NCI-H345 treated with DMSO at 0.1 percent for 48 hours (cell line): ENCODE results near the gene PCDHB9.
"Not testable (repeated sequence)": the region's sequence is repeated elsewhere in the genome, so short reads cannot be mapped to it uniquely, and the experiment has no call there.

Source experiments
- DNase-seq: peaks from one replicate; lab custom pipeline; 2025; ENCODE audit not compliant: unreplicated experiment; lab: John Stamatoyannopoulos, UW

The PCDHB9 gene

GRCh38 chr5:141186897-141187512 is at the start of gene PCDHB9:
PCDHB9 (plus strand) TSS chr5:141187161; CDS start chr5:141187319, 158 bp downstream.
- peak; percentile 70 for DNase-seq

GRCh38 chr5:141137346-141137745 is 49.6 kb upstream of the PCDHB9 start:
- DNase-seq: not testable (repeated sequence)

- no peak for DNase-seq
These were observed 37.1 kb upstream of the PCDHB9 start, which contains the start of gene PCDHB6 for GRCh38 chr5:141149812-141150211. PCDHB6 (plus strand) TSS chr5:141150057; CDS start chr5:141150258, 201 bp downstream.

- DNase-seq: no peak
These were observed 36.6 kb upstream of the PCDHB9 start for GRCh38 chr5:141150224-141150992.

GRCh38 chr5:141150993-141151325 is 36.0 kb upstream of the PCDHB9 start:
- DNase-seq: no peak

- DNase-seq: not testable (repeated sequence)
These were observed 35.3 kb upstream of the PCDHB9 start for GRCh38 chr5:141151632-141152031.

- DNase-seq: not testable (repeated sequence)
These were observed 34.9 kb upstream of the PCDHB9 start for GRCh38 chr5:141152096-141152495.

GRCh38 chr5:141155540-141156374 is 31.2 kb upstream of the PCDHB9 start:
- no peak for DNase-seq

GRCh38 chr5:141157356-141157755 is 29.6 kb upstream of the PCDHB9 start:
- DNase-seq: not testable (repeated sequence)

GRCh38 chr5:141157901-141158300 is 29.1 kb upstream of the PCDHB9 start:
- DNase-seq: not testable (repeated sequence)

- DNase-seq: no peak
These were observed 14.4 kb upstream of the PCDHB9 start, which contains the start of gene PCDHB7 for GRCh38 chr5:141172381-141173204. PCDHB7 (plus strand) TSS chr5:141172644; CDS start chr5:141172836, 192 bp downstream.

- not testable (repeated sequence) for DNase-seq
These were observed 12.5 kb upstream of the PCDHB9 start for GRCh38 chr5:141174291-141175104.

- no peak for DNase-seq
These were observed 11.0 kb upstream of the PCDHB9 start for GRCh38 chr5:141175933-141176332.

GRCh38 chr5:141177577-141178191 is 9.3 kb upstream of the PCDHB9 start, which contains the start of gene PCDHB8:
PCDHB8 (plus strand) TSS chr5:141177790; CDS start chr5:141178035, 245 bp downstream.
- not testable (repeated sequence) for DNase-seq

GRCh38 chr5:141179371-141179770 is 7.6 kb upstream of the PCDHB9 start:
- not testable (repeated sequence) for DNase-seq

GRCh38 chr5:141179876-141180275 is 7.1 kb upstream of the PCDHB9 start:
- DNase-seq: not testable (repeated sequence)

GRCh38 chr5:141180313-141180712 is 6.6 kb upstream of the PCDHB9 start:
- DNase-seq: no peak

GRCh38 chr5:141182248-141182647 is 4.7 kb upstream of the PCDHB9 start, which contains the start of gene PCDHB16:
PCDHB16 (plus strand) TSS chr5:141182387; CDS start chr5:141182560, 173 bp downstream.
- DNase-seq: no peak
